ENCODE measurements around the gene LRRC63.

LRRC63 gene

DNA sequence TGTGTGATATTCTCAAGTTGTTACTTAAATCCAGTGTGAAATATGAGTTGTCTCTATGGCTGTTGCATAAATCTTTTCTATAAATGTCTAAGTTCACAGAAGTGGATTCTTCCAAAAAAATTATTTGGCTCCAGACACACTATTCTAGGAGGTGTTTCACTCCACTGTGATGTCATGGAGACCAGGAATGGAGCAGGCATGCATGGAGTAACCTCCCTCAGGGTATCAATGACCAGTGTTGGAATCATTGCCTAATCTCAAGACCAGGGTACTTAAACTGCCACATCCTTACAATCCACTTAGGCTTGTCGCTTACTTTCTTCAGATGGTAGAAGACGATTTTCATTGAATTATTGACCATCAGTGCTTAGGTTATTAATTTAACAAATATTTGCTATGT is 55.4 kb downstream of the LRRC63 start:
- ATAC-seq (ENCODE audit: insufficient read depth, low read depth) (no peak), DNase-seq (no peak)
- Histone ChIP-seq H3K27ac (ENCODE audit: low read length) (no peak overlapping the region), H3K79me2 (ENCODE audit: insufficient read depth, low read length) (no peaks in the 10 kb centered on the region), H3K27me3 (ENCODE audit: insufficient read depth, low read length, poor library complexity) (no peaks in the 10 kb centered on the region), H3K9me3 (ENCODE audit: insufficient read depth, low read length, severe bottlenecking) (no peaks in the 10 kb centered on the region), H3K9ac (ENCODE audit: low read depth, low read length) (no peak overlapping the region), H3K4me2 (ENCODE audit: insufficient read depth, low read length) (no peak overlapping the region), H3K4me3 (ENCODE audit: low read depth in 1 of 2, low read length in 2 of 2) (no peak overlapping the region), H3K4me1 (ENCODE audit: insufficient read depth, low read length) (no peaks in the 10 kb centered on the region), H4K20me1 (ENCODE audit: insufficient read depth, low read length) (no peaks in the 10 kb centered on the region), H3K36me3 (ENCODE audit: insufficient read depth, low read length) (no peaks in the 10 kb centered on the region), H2AFZ (ENCODE audit: low read depth, low read length) (no peak overlapping the region)
- TF ChIP-seq EZH2 (IDR thresholded peaks at IDR 0.05; ENCODE audit: borderline replicate concordance, low read depth, low read length, severe bottlenecking) = no peak
- TF ChIP-seq, protein P1, sequence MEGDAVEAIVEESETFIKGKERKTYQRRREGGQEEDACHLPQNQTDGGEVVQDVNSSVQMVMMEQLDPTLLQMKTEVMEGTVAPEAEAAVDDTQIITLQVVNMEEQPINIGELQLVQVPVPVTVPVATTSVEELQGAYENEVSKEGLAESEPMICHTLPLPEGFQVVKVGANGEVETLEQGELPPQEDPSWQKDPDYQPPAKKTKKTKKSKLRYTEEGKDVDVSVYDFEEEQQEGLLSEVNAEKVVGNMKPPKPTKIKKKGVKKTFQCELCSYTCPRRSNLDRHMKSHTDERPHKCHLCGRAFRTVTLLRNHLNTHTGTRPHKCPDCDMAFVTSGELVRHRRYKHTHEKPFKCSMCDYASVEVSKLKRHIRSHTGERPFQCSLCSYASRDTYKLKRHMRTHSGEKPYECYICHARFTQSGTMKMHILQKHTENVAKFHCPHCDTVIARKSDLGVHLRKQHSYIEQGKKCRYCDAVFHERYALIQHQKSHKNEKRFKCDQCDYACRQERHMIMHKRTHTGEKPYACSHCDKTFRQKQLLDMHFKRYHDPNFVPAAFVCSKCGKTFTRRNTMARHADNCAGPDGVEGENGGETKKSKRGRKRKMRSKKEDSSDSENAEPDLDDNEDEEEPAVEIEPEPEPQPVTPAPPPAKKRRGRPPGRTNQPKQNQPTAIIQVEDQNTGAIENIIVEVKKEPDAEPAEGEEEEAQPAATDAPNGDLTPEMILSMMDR (IDR thresholded peaks at IDR 0.05; ENCODE audit: borderline replicate concordance, extremely low read depth, low read length, poor library complexity, severe bottlenecking) = no peak

GRCh38 chr13:46270416-46270815 is 58.7 kb downstream of the LRRC63 start:
- Histone ChIP-seq H3K4me2 (ENCODE audit: insufficient read depth, low read length) (no peak overlapping the region), H3K36me3 (ENCODE audit: insufficient read depth, low read length) (no peaks in the 10 kb centered on the region), H4K20me1 (ENCODE audit: insufficient read depth, low read length) (no peaks in the 10 kb centered on the region), H3K4me1 (ENCODE audit: insufficient read depth, low read length) (no peaks in the 10 kb centered on the region), H3K9ac (ENCODE audit: low read depth, low read length) (no peak overlapping the region), H3K79me2 (ENCODE audit: insufficient read depth, low read length) (no peaks in the 10 kb centered on the region), H3K27ac (ENCODE audit: low read length) (no peak overlapping the region), H3K27me3 (ENCODE audit: insufficient read depth, low read length, poor library complexity) (no peaks in the 10 kb centered on the region), H2AFZ (ENCODE audit: low read depth, low read length) (no peak overlapping the region), H3K9me3 (ENCODE audit: insufficient read depth, low read length, severe bottlenecking) (no peaks in the 10 kb centered on the region), H3K4me3 (ENCODE audit: low read depth in 1 of 2, low read length in 2 of 2) (no peak overlapping the region)
- TF ChIP-seq, protein P1 (IDR thresholded peaks at IDR 0.05; ENCODE audit: borderline replicate concordance, extremely low read depth, low read length, poor library complexity, severe bottlenecking) = no peak
- TF ChIP-seq EZH2 (IDR thresholded peaks at IDR 0.05; ENCODE audit: borderline replicate concordance, low read depth, low read length, severe bottlenecking) = no peak
- ATAC-seq (ENCODE audit: insufficient read depth, low read depth) = no peak
- DNase-seq = no peak

DNA sequence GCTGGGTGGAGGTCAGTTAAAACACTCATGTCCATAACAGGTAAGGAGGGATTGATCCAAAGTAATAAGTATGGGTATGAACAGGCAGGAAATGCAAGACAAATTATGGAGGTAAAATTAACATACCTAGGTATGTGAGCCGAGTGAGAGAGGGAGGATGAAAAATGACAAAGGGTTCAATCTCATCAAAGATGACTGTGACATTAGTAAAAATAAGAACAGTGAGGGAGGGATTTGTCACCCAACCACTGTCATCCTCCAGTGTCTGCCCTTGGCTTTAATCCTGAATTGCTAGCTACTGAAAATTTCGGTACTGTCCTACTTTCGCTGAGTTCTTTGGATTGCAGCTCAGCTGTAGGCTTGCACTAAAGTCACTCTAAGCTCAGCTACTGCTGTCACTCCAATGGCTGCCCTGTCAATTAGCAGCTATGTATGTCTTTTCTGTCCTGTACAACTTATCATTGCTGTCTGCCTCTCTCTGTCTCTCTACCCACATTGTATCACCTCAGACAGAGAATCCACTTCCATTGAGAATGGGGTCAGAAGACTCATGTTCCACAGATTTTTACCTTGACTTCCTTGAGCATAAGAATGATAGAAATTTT is 62.5 kb downstream of the LRRC63 start:
- Histone ChIP-seq H4K20me1 (ENCODE audit: insufficient read depth, low read length) (no peaks in the 10 kb centered on the region), H3K4me3 (ENCODE audit: low read depth in 1 of 2, low read length in 2 of 2) (no peak overlapping the region), H3K4me2 (ENCODE audit: insufficient read depth, low read length) (no peak overlapping the region), H3K27me3 (ENCODE audit: insufficient read depth, low read length, poor library complexity) (no peaks in the 10 kb centered on the region), H3K36me3 (ENCODE audit: insufficient read depth, low read length) (no peaks in the 10 kb centered on the region), H3K79me2 (ENCODE audit: insufficient read depth, low read length) (no peaks in the 10 kb centered on the region), H3K9ac (ENCODE audit: low read depth, low read length) (no peak overlapping the region), H3K27ac (ENCODE audit: low read length) (no peak overlapping the region), H3K9me3 (ENCODE audit: insufficient read depth, low read length, severe bottlenecking) (no peaks in the 10 kb centered on the region), H3K4me1 (ENCODE audit: insufficient read depth, low read length) (peaks cover 8% of the 10 kb centered on the region), H2AFZ (ENCODE audit: low read depth, low read length) (no peak overlapping the region)
- no peak for ATAC-seq (ENCODE audit: insufficient read depth, low read depth)
- DNase-seq = no peak
- TF ChIP-seq, protein P1 (IDR thresholded peaks at IDR 0.05; ENCODE audit: borderline replicate concordance, extremely low read depth, low read length, poor library complexity, severe bottlenecking) = no peak
- TF ChIP-seq EZH2 (IDR thresholded peaks at IDR 0.05; ENCODE audit: borderline replicate concordance, low read depth, low read length, severe bottlenecking) = no peak
